H9 (cell line): Measurements from ENCODE around the gene GALNT7. TPM values are rescaled to one million over a fixed set of nuclear protein-coding genes. Genes with fewer than 3 reads are reported as not detected.

Source experiments
- DNase-seq: peaks from one replicate; pipeline ENCODE4 v3.0.0-alpha.2; 2017
- H2AFZ ChIP-seq: one replicate; pipeline ENCODE4 v1.6.1; 2013; ENCODE audit warnings: mild to moderate bottlenecking, low read length, control low read depth, moderate library complexity
- H2AK5ac ChIP-seq: 2 replicates; pipeline ENCODE4 v1.6.1; 2013; ENCODE audit warnings: low read length, control low read depth, mixed read lengths; ENCODE audit not compliant: insufficient read length
- H2BK120ac ChIP-seq: one replicate; pipeline ENCODE4 v1.6.1; 2013; ENCODE audit warnings: low read depth, mild to moderate bottlenecking, low read length, control low read depth, inconsistent platforms; ENCODE audit not compliant: poor library complexity, severe bottlenecking
- H2BK12ac ChIP-seq: 2 replicates; pipeline ENCODE4 v1.6.1; 2013; ENCODE audit warnings: low read length, control low read depth, mixed read lengths, low read depth; ENCODE audit not compliant: insufficient read length
- H2BK15ac ChIP-seq: 2 replicates; pipeline ENCODE4 v1.6.1; 2013; ENCODE audit warnings: low read depth, low read length, control low read depth
- H2BK20ac ChIP-seq: one replicate; pipeline ENCODE4 v1.6.1; 2013; ENCODE audit warnings: low read depth, mild to moderate bottlenecking, low read length, control low read depth, inconsistent platforms; ENCODE audit not compliant: poor library complexity, severe bottlenecking
- H2BK5ac ChIP-seq: 2 replicates; pipeline ENCODE4 v1.6.1; 2013; ENCODE audit warnings: low read length, control low read depth, mixed read lengths; ENCODE audit not compliant: insufficient read length
- H3K14ac ChIP-seq: 2 replicates; pipeline ENCODE4 v1.6.1; 2013; ENCODE audit warnings: low read length, control low read depth; ENCODE audit not compliant: insufficient read depth
- H3K18ac ChIP-seq: 2 replicates; pipeline ENCODE4 v1.6.1; 2013; ENCODE audit warnings: low read depth, mild to moderate bottlenecking, mixed read lengths, low read length, control low read depth; ENCODE audit not compliant: insufficient read length
- H3K23ac ChIP-seq: 2 replicates; pipeline ENCODE4 v1.6.1; 2013; ENCODE audit warnings: low read length, control low read depth, mixed read lengths, low read depth; ENCODE audit not compliant: insufficient read length
- H3K23me2 ChIP-seq: 2 replicates; pipeline ENCODE4 v1.6.1; 2013; ENCODE audit warnings: low read depth, mild to moderate bottlenecking, mixed read lengths, low read length, control low read depth; ENCODE audit not compliant: insufficient read length, poor library complexity, severe bottlenecking
- H3K27ac ChIP-seq: 2 replicates; pipeline ENCODE4 v1.5.1; 2013; ENCODE audit warnings: low read length, control low read depth, mixed read lengths, low read depth; ENCODE audit not compliant: insufficient read length
- H3K27me3 ChIP-seq: 2 replicates; pipeline ENCODE4 v1.6.1; 2013; ENCODE audit warnings: low read length, control low read depth, inconsistent platforms; ENCODE audit not compliant: insufficient read depth
- H3K4ac ChIP-seq: 2 replicates; pipeline ENCODE4 v1.6.1; 2013; ENCODE audit warnings: low read depth, mild to moderate bottlenecking, control low read depth, inconsistent platforms, low read length, moderate library complexity
- H3K4me1 ChIP-seq: 2 replicates; pipeline ENCODE4 v1.6.1; 2013; ENCODE audit warnings: low read length, control low read depth, inconsistent platforms; ENCODE audit not compliant: insufficient read depth
- H3K4me2 ChIP-seq: 2 replicates; pipeline ENCODE4 v1.6.1; 2013; ENCODE audit warnings: low read length, control low read depth, mixed read lengths; ENCODE audit not compliant: insufficient read length, insufficient read depth
- H3K56ac ChIP-seq: 2 replicates; pipeline ENCODE4 v1.6.1; 2013; ENCODE audit warnings: low read depth, mild to moderate bottlenecking, mixed read lengths, low read length, control low read depth; ENCODE audit not compliant: insufficient read length
- H3K79me1 ChIP-seq: 2 replicates; pipeline ENCODE4 v1.6.1; 2013; ENCODE audit warnings: low read depth, mild to moderate bottlenecking, moderate library complexity, low read length, control low read depth, inconsistent platforms; ENCODE audit not compliant: insufficient read depth, poor library complexity, severe bottlenecking
- H3K79me2 ChIP-seq: 2 replicates; pipeline ENCODE4 v1.6.1; 2013; ENCODE audit warnings: low read length, control low read depth, inconsistent platforms; ENCODE audit not compliant: insufficient read depth
- H3K9ac ChIP-seq: 2 replicates; pipeline ENCODE4 v1.6.1; 2013; ENCODE audit warnings: low read length, control low read depth, mixed read lengths; ENCODE audit not compliant: insufficient read length; ENCODE audit errors: extremely low read depth
- H3K9me3 ChIP-seq: one replicate; pipeline ENCODE4 v1.6.1; 2013; ENCODE audit warnings: low read depth, low read length, inconsistent platforms; ENCODE audit not compliant: control insufficient read depth
- H3T11ph ChIP-seq: one replicate; pipeline ENCODE4 v1.6.1; 2013; ENCODE audit warnings: mild to moderate bottlenecking, low read length, control low read depth, inconsistent platforms
- H4K20me1 ChIP-seq: one replicate; pipeline ENCODE4 v1.6.1; 2013; ENCODE audit not compliant: control insufficient read depth, insufficient read length, insufficient read depth
- H4K5ac ChIP-seq: 2 replicates; pipeline ENCODE4 v1.6.1; 2013; ENCODE audit warnings: low read depth, mild to moderate bottlenecking, mixed read lengths, low read length, control low read depth; ENCODE audit not compliant: insufficient read length
- H4K8ac ChIP-seq: replicated peaks from 2 replicates; pipeline ENCODE4 v1.6.1; 2013; ENCODE audit warnings: low read length, control low read depth, mixed read lengths, low read depth; ENCODE audit not compliant: insufficient read length
- H4K91ac ChIP-seq: 2 replicates; pipeline ENCODE4 v1.6.1; 2013; ENCODE audit warnings: low read depth, mild to moderate bottlenecking, moderate library complexity, mixed read lengths, low read length, control low read depth; ENCODE audit not compliant: insufficient read length
- H3K27ac Mint-ChIP-seq, 3 experiments: 2 replicates in 2 of 3; 3 replicates in 1 of 3; pipeline ENCODE4 v1.8.0; 2020 to 2021; ENCODE audit warnings: mixed read lengths in 3 of 3, mild to moderate bottlenecking in 1 of 3, moderate library complexity in 1 of 3
- H3K27me3 Mint-ChIP-seq: 2 replicates; pipeline ENCODE4 v1.8.0; 2021; ENCODE audit warnings: low read depth, mild to moderate bottlenecking, moderate library complexity, mixed read lengths
- H3K36me3 Mint-ChIP-seq, 3 experiments: 2 replicates in 2 of 3; 3 replicates in 1 of 3; pipeline ENCODE4 v1.8.0; 2020 to 2021; ENCODE audit warnings: low read depth in 3 of 3, mixed read lengths in 3 of 3; ENCODE audit not compliant: insufficient read depth in 1 of 3
- H3K4me1 Mint-ChIP-seq, 2 experiments: 2 replicates each; pipeline ENCODE4 v1.8.0; 2020; ENCODE audit warnings: mixed read lengths in 2 of 2
- H3K4me3 Mint-ChIP-seq, 2 experiments: 2 replicates in 1 of 2; 3 replicates in 1 of 2; pipeline ENCODE4 v1.8.0; 2020 to 2021; ENCODE audit warnings: mild to moderate bottlenecking in 2 of 2, mixed read lengths in 2 of 2, moderate library complexity in 1 of 2
- H3K9me3 Mint-ChIP-seq, 2 experiments: 2 replicates in 1 of 2; 3 replicates in 1 of 2; pipeline ENCODE4 v1.8.0; 2020; ENCODE audit warnings: mild to moderate bottlenecking in 2 of 2, mixed read lengths in 2 of 2, moderate library complexity in 1 of 2
- CTCF ChIP-seq: fragments of 200-600 bp; sonication (generic); conservative IDR thresholded peaks from 3 replicates; pipeline ENCODE4 v1.8.0; 2021; ENCODE audit warnings: antibody characterized with exemption, mild to moderate bottlenecking
- total RNA-seq: library from RNA; stranded (reverse); gene quantifications from 2 replicates; pipeline ENCODE4 v1.2.1, GENCODE V29; 2021

The GALNT7 gene
- total RNA-seq, 1 experiment from 2014 or later: 57.3 TPM

- peaks cover 4% of the 10 kb centered on the region for H3K79me1 ChIP-seq
- no peak for TF ChIP-seq CTCF
- H2BK15ac ChIP-seq: no peak overlapping the region
- H3K27ac Mint-ChIP-seq: no peak overlapping the region
- H4K20me1 ChIP-seq: no peaks in the 10 kb centered on the region
- no peak overlapping the region for H2BK120ac ChIP-seq
- no peak overlapping the region for H3K4ac ChIP-seq
- no peak overlapping the region for H2AK5ac ChIP-seq
- H3K23me2 ChIP-seq: no peaks in the 10 kb centered on the region
- no peak overlapping the region for H4K91ac ChIP-seq
- no peak overlapping the region for H3K4me2 ChIP-seq
- H3T11ph ChIP-seq: no peak overlapping the region
- H3K4me1 Mint-ChIP-seq: peaks cover 0 to 3% of the 10 kb centered on the region in 2 experiments; a peak in 2 of 4 replicates
- no peaks in the 10 kb centered on the region for H3K27me3 ChIP-seq
- peaks cover 45 to 58% (median 45%) of the 10 kb centered on the region in 3 experiments for H3K36me3 Mint-ChIP-seq
- H2BK12ac ChIP-seq: no peak overlapping the region
- no peak overlapping the region for H3K23ac ChIP-seq
- no peak overlapping the region for H2AFZ ChIP-seq
- H3K14ac ChIP-seq: no peak overlapping the region
- no peaks in the 10 kb centered on the region; the same call in 1 of the 2 replicates for H3K27me3 Mint-ChIP-seq
- H3K4me3 Mint-ChIP-seq: no peak overlapping the region
- no peak overlapping the region for H2BK20ac ChIP-seq
- H3K27ac ChIP-seq: no peak overlapping the region
- no peaks in the 10 kb centered on the region for H3K4me1 ChIP-seq
- no peak overlapping the region for H3K9ac ChIP-seq
- no peak overlapping the region for H3K56ac ChIP-seq
- peaks cover 28% of the 10 kb centered on the region for H3K9me3 ChIP-seq
- H3K18ac ChIP-seq: no peak overlapping the region
- H2BK5ac ChIP-seq: no peak overlapping the region
- H3K79me2 ChIP-seq: no peaks in the 10 kb centered on the region
- H3K9me3 Mint-ChIP-seq: peaks cover 32 to 33% of the 10 kb centered on the region in 2 experiments
- no peak overlapping the region for H4K5ac ChIP-seq
- no peak overlapping the region for H4K8ac ChIP-seq
- DNase-seq: no peak
These were observed 115.9 kb downstream of the GALNT7 start for GRCh38 chr4:173284463-173284862.
